Left ventricle myocardium superior (tissue), 1 donor: ENCODE measurements around the gene RPL39L. TPM values are rescaled to one million over a fixed set of nuclear protein-coding genes. Genes with fewer than 3 reads are reported as not detected.

Experiments
- ATAC-seq: fragments of 200-7000 bp; cut with Tn5 transposase; one replicate; pipeline ENCODE4 v1.9.1; 2020; ENCODE audit warnings: mild to moderate bottlenecking, moderate library complexity
- DNase-seq: peaks from one replicate; pipeline ENCODE4 v3.0.0-alpha.2; 2020
- intact Hi-C: fragments of 100-400 bp; cut with micrococcal nuclease; formaldehyde crosslinking; loops from one replicate; pipeline ENCODE4 v1.11.0; 2022
- total RNA-seq: library from RNA; stranded (reverse); fragmentation: NEBNext Ultra II Directional; extraction: Animal tissue kit (Norgen Biotek cat#: 25700); gene quantifications from one replicate; pipeline ENCODE4 v1.2.1, GENCODE V29; 2021
- donor health status: DM: no; HTN: yes; CAD: no; lungs with severe emphysema.

Gene RPL39L
- total RNA-seq, 1 donor from 2014 or later: 4.1 TPM

- ATAC-seq (no peak), DNase-seq (no peak)
- intact Hi-C loops: no loop called here
These were observed 64.5 kb downstream of the RPL39L start for GRCh38 chr3:187074846-187075245.

DNA sequence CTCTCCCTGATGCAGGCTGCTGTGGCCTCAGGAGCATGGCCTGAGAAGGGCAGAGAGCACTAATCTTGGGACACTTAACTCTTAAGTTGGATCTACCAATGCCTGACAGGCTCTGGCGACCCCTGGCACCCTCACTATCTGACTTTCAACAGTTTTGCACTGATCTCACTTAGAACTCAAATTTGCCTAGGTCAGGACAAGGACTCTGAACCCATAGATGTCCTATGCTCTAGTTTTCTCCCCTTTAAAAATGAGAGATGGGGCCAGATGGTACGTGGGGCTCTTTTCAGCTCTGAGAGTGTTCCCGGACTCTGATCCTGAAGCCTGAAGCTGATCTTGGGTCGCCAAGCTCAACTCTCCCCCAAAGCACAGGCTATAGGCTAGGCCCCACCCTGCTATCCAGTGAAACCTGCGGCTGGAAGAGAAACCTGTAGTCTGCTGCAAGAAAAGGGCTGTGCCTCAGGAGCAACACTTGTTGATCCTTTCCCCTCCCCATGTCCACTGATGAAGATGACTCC is 65.7 kb downstream of the RPL39L start:
- intact Hi-C loops: no loop called here
- no peak for DNase-seq

DNA sequence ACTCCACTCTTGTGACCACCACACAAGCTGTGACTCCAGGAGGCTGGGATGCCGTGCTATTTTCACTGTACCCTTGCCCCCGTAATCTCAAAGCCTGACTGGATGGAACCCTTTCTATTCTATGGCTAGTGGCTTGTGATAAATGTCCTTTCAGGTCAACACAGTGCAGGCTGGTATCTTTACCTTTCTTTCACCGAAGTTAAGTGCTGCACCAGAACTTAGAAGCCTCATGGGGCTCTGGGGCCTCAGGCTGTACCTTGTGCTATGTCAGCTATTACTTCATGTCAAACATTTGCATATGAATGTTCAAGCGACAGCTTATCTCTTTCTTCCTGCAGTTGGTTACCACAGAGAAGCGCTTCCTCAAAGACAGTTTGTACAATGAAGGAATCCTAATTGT is 66.8 kb downstream of the RPL39L start:
- ATAC-seq: no peak
- intact Hi-C loops: no loop called here
- DNase-seq: no peak

More for the DNA sequence above, 65.7 kb downstream of the RPL39L start:
- ATAC-seq: no peak

DNA sequence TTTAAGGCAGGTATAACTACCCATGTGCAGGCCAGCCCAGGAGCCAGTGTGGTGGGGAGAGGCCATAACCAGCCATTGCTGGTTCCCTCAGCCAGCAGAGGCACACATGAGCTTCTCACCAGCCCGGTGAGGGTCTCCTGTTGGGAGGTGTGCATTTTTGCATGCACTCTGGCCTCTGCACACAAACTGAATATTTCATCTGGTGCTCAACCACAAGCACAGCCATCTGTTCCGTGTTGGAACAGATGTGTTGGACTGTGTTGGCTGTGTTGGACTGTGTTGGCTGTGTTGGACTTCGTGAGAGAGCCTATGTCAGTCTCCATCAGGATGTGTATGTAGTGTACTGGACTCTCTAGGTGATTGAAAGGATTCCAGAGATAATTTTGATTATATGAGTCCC is 67.2 kb downstream of the RPL39L start:
- intact Hi-C loops: no loop called here
- ATAC-seq: no peak
- no peak for DNase-seq

Other genes with a start within 250 kb of the RPL39L start
- 75.9 TPM for gene ST6GAL1, start 209.0 kb downstream of the RPL39L start, total RNA-seq
- not detected for gene RTP1, start 58.0 kb upstream of the RPL39L start, total RNA-seq
- gene MASP1, start 152.2 kb upstream of the RPL39L start, total RNA-seq: 51.9 TPM
- gene RTP4, start 228.9 kb upstream of the RPL39L start, total RNA-seq: 1.0 TPM